LNCAP (cell line): ENCODE results near the gene VPS18.

Experiments
- CTCF ChIP-seq: fragments of 450-650 bp; IDR thresholded peaks from 2 replicates; pipeline ENCODE4 v1.5.1; 2017; ENCODE audit warnings: mild to moderate bottlenecking

The VPS18 gene

GRCh38 chr15:40915116-40915661 is 20.9 kb downstream of the VPS18 start:
- TF ChIP-seq CTCF = no peak

- TF ChIP-seq CTCF = no peak
These were observed 21.4 kb downstream of the VPS18 start for GRCh38 chr15:40915679-40916078.

- no peak for TF ChIP-seq CTCF
These were observed 23.3 kb downstream of the VPS18 start for GRCh38 chr15:40917585-40917984.

GRCh38 chr15:40918146-40918798 is 24.0 kb downstream of the VPS18 start:
- no peak for TF ChIP-seq CTCF

- no peak for TF ChIP-seq CTCF
These were observed 24.6 kb downstream of the VPS18 start for GRCh38 chr15:40918799-40919392.

GRCh38 chr15:40921949-40922607 is 27.8 kb downstream of the VPS18 start:
- no peak for TF ChIP-seq CTCF

- TF ChIP-seq CTCF = no peak
These were observed 28.4 kb downstream of the VPS18 start for GRCh38 chr15:40922608-40923005.
